NCI-H187 (cell line): ENCODE measurements around the gene RASSF7.
"Not testable (repeated sequence)": the region's sequence is repeated elsewhere in the genome, so short reads cannot be mapped to it uniquely, and the experiment has no call there.

ENCODE experiments used
- DNase-seq, 2 experiments: peaks; one replicate each; lab custom pipeline; 2025; lab: John Stamatoyannopoulos, UW

The RASSF7 gene

GRCh38 chr11:567011-567628, 6.3 kb downstream of the RASSF7 start:
- no peak for DNase-seq

- no peak for DNase-seq
Observed at GRCh38 chr11:567629-568292, 7.0 kb downstream of the RASSF7 start.

- peak; percentile 82 to 98 for DNase-seq
Observed at GRCh38 chr11:568306-569157, 7.8 kb downstream of the RASSF7 start.

DNA sequence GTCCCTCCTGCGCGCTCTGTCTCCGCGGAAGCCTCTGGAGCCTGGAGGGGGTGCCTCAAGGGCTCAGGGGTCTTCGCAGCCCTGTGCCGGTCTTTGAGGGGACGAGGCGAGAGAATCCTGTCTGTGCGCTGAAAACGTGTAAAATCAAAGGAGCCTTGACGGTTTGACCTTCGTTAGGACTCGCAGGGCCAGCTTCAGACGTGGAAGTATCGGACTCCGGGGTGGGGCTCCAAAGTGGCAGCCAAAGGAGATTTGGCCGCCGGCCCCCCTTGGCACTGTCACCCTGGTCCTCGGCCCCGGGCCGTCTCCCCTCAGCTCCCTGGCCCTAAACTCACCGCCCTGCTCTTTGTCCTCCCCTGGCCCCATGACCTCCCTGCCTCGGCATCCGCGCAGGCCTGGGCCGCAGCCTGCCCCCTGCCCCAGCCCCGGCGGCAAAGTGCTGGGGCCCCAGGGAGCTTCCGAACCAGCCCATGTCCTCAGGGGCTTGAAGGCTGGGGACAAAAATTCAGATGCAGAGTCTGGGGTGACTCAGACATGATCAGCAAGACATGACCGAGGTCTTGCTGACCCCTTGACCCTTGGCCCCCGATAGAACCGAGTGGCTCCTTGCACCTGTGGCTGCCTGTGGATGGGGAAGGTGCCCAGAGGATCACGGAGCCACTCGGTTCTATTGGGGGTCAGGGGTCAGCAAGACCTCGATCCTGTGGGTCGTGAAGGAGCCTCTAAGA, 8.6 kb downstream of the RASSF7 start:
- DNase-seq, result no peak

- DNase-seq, result no peak
Observed at GRCh38 chr11:571802-572185, 11.0 kb downstream of the RASSF7 start.

GRCh38 chr11:573146-573759, 12.5 kb downstream of the RASSF7 start:
- DNase-seq, result no peak

DNA sequence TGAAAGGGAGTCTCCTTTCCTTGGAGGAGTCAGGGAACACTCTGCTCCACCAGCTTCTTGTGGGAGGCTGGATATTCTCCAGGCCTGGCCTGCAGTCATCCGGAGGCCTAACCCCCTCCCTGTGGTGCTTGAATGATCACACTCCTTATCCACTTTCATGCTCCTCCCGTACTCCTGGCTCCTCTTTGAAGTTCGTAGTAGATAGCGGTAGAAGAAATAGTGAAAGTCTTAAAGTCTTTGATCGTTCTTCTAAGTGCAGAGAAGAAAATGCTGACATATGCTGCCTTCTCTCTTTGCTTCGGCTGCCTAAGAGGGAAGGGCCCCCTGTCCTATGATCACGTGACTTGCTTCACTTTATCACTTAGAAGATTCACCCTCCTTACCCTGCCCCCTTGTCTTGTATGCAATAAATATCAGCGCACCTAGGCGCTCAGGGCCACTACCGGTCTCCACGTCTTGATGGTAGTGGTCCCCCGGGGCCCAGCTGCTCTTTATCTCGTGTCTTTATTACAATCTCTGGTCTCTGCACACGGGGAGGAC, 13.3 kb downstream of the RASSF7 start:
- DNase-seq, result not testable (repeated sequence)

- no peak for DNase-seq
Observed at GRCh38 chr11:574632-575312, 14.0 kb downstream of the RASSF7 start.

GRCh38 chr11:575313-575995, 14.7 kb downstream of the RASSF7 start:
- peak; percentile 36 to 87 for DNase-seq

DNA sequence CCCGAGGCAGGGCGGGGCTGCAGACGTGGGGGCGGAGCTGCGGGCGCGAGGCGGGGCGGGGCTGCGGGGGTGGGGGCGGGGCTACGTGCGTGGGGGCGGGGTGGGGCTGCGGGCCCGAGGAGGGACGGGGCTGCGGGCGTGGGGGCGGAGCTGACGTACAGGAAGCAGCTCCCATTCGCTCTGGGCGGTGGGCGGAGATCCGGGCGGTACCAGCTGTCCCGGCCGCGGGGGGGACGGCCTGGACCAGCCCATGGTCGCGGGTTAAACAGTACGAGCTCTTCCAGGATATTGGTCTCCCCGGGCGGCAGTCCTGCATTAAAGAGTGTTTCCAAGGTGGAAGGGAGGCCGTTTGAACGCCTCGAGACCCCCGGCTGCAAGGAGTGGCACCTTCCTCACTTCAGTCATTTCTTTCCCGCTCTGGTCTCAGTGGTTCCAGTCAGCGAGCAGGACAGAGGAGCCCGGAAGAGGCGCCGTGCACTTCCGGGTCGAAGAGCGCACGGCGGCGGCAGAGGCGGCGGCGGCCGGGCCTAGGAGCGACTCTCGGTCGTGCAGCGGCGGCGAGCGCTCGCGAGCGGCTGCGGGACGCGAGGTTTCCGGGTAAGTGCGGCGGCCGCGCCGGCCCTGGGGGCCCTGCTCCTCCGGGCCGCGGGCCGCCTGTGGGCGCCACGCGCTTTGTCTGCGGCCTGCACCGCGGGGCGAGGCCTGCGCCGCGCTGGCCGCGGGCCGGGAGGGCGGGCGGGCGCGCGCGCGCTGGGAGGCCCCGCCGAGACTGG, 15.4 kb downstream of the RASSF7 start, which contains the start of gene PHRF1:
TSS of gene PHRF1 (plus strand) at position 475 of the 773 bp plus-strand sequence. CDS start 5,043 bp downstream, outside the sequence.
- peak; percentile 89 to 94 for DNase-seq

- DNase-seq, result no peak
Observed at GRCh38 chr11:576811-577610, 16.2 kb downstream of the RASSF7 start.

DNA sequence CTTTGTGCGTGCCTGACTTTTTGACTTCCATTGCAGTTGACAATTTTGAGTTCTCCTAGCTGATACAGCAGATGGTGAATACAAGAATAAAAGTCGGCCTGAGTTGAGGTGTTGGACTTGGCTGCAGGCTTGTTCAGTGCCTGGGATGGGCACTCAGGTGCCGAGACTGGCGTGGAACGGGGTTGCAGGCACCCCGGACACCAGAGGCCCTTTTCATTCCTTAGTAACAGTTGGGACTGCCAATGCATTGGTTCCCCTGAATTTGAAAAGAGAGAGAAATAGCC, 16.8 kb downstream of the RASSF7 start:
- no peak for DNase-seq

GRCh38 chr11:578276-579035, 17.7 kb downstream of the RASSF7 start:
- no peak for DNase-seq

DNA sequence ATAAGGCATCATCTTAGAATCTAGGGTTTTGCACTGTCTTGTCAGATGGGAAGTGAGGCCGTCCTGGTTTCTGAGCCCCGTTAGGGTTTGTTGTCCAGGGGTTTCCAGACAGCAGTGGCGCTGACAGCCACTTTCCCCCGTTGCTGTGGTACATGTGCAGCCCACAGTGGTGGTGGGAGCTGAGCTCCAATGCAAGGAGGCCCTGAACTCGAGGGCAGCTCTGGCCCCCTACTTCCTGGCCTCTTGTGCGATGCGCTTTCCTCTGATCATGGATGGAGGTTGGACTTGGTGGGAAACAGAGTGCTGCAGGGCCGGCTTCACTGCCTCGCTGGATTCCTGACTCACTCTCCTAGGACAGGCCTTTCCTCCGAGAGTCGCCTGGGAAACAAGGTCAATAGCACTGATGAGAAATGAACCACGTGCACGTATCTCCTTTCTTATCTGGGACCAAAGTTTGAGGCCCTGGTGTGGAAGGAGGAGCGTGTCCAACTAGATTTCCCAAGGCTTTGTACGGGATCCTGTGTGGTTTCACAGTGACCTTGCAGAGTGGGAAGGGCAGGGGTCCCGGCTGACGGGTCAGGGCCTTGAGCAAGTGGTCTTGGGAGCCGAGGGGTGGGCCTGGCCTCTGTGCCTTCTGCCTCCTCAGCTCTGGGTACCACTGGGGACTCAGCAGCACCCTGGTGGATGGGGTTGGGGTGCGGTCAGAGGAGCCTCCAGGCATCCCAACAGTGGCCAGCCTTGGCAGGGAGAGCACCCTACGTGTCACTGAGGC, 19.2 kb downstream of the RASSF7 start:
- no peak for DNase-seq

DNA sequence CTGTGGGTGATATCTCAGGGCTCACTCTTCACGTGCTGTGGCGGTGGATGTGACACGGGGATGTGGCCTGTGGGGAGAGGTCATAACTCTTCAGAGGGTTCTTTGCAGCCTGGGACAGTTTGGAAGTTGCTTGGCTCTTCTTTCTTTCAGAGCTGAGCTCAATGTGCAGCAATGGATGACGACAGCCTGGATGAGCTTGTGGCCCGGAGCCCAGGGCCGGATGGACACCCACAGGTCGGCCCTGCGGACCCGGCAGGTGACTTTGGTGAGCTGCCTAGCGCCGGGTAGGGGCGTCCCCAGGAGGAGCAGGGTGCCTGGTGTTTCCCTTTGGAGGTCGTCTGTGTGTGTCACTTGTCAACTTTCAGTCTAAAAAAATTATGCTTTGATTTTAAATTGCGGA, 20.6 kb downstream of the RASSF7 start:
- no peak for DNase-seq

GRCh38 chr11:581752-582151, 21.0 kb downstream of the RASSF7 start:
- no peak for DNase-seq

GRCh38 chr11:584287-584686, 23.5 kb downstream of the RASSF7 start:
- DNase-seq, result no peak
